Peyer's patch (tissue), 4 donors: Measurements from ENCODE around the gene SH3RF3.

Experiments
- POLR2A ChIP-seq, 2 donors: fragments of 450-650 bp; IDR thresholded peaks; one replicate each; pipeline ENCODE4 v1.5.1; 2017; ENCODE audit warnings: antibody characterized with exemption in 2 of 2, mild to moderate bottlenecking in 2 of 2, moderate library complexity in 2 of 2
- TF ChIP-seq, protein P1 (sequence below), 6 experiments: fragments of 450-650 bp in 4 of 6; fragments of 200-600 bp in 2 of 6; sonication (generic) in 1 of 6; IDR thresholded peaks; one replicate each; pipeline ENCODE4 v1.5.1; 2017 to 2019; ENCODE audit warnings: antibody characterized with exemption in 6 of 6, mild to moderate bottlenecking in 3 of 6, moderate library complexity in 1 of 6

DNA sequence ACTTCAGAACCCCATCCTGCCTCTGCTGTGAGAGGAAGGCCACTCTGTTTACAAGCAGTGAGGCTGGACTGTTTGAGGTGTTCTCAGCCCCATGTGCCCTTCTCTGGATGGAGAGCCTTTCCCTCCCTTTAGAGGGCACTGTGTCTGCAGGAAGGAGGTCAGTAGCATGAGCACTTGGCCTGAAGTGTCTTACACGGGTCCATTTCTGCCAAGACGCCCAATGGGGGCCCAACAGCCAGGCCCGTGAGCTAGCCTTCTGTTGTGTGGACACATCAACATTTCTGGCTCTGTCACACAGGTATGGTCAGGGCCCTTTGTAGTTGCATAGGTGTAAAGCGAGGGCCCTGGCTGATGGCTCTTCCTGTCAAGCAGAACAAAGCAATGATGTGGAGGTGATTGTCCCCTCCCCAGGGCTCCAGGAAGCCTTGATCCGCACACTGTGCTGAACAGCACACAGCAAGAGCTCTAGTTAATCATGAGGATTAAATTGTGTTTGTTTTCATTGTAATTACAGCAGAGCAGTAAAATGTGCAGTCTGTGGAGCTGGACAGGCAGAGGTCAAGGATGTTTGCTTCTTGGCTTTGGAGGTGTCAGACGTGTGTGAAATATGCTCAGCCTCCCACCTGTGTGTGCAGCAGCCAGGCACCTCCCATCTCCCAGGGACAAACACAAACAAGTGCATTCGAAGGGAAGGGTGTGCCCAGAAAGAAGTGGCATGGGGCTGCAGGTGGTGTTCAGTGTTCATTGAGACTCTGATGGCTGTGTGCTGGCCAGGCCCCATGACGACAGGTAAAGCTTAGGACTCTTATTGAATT lies 132.1 kb downstream of the SH3RF3 start:
- TF ChIP-seq, protein P1, sequence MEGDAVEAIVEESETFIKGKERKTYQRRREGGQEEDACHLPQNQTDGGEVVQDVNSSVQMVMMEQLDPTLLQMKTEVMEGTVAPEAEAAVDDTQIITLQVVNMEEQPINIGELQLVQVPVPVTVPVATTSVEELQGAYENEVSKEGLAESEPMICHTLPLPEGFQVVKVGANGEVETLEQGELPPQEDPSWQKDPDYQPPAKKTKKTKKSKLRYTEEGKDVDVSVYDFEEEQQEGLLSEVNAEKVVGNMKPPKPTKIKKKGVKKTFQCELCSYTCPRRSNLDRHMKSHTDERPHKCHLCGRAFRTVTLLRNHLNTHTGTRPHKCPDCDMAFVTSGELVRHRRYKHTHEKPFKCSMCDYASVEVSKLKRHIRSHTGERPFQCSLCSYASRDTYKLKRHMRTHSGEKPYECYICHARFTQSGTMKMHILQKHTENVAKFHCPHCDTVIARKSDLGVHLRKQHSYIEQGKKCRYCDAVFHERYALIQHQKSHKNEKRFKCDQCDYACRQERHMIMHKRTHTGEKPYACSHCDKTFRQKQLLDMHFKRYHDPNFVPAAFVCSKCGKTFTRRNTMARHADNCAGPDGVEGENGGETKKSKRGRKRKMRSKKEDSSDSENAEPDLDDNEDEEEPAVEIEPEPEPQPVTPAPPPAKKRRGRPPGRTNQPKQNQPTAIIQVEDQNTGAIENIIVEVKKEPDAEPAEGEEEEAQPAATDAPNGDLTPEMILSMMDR (IDR thresholded peaks at IDR 0.05), result peak in 1 of 6 experiments; percentile 20
- no peak for TF ChIP-seq POLR2A (IDR thresholded peaks at IDR 0.05)
